Measurements from ENCODE around the gene SMYD3.
"Not testable (repeated sequence)": the region's sequence is repeated elsewhere in the genome, so short reads cannot be mapped to it uniquely, and the experiment has no call there.

SMYD3 gene

DNA sequence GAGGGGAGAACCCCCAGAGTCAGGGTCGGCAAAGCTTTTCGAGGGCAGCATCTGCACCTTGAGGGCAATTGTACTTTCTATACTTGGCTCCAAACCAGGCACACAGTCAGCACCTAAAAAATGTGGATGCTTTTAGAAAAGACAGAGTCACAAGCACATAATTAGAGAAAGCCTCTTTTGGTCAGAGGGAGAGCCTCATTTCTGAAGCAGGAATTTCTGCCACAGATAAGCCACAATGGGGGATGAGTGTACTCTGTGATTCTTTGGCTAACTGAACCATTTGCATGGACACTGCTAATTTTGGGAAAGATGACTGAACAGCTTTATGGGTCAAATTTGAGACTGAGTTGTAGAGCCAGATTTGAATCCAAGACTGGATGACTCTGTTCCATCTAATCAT is 716.6 kb downstream of the SMYD3 start:
- no peak for DNase-seq (ENCODE audit: low read depth in 1 of 2, low spot score in 1 of 2)

DNA sequence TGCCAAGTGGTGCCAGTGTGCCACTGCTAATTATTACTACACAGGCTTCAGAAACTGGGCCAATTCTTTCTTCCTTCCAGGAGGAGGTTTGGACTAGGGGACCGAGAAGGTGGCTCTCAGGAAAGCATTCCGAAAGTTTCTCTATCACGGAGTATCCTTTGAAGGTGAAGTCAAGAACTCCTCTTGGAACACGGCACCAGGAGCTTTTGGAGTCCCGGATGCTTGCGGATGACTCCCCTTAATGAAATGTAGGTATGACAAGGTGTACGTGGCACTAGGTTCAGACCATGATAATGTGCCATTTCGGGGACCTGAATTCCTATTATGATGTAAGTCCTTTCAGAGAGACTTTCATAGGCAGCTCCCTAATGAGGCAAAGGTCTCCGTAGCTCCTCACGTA is 718.2 kb downstream of the SMYD3 start:
- no peak for DNase-seq (ENCODE audit: low read depth in 1 of 2, low spot score in 1 of 2)

- DNase-seq (ENCODE audit: low read depth in 1 of 2, low spot score in 1 of 2) = no peak
These were observed 718.8 kb downstream of the SMYD3 start for GRCh38 chr1:245788269-245788668.

DNA sequence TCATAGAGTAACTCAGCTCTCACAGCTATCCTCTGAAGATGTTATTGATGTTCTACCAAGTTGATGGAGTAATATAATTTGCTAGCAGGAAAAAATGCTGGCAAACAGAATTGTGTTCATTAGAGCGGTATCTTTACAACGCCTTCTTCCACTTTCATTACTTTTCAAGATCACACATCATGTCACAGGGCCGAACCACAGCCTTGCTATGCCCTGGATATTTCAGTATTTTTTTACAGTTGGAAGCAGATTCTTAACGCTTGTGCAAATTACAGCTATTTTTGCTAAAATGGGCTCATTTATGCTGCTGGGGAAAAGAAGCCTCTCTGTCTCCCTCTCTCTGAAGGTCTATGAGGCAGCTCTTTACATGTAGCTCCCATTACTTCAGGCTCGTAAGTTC is 720.1 kb downstream of the SMYD3 start:
- no peak for DNase-seq (ENCODE audit: low read depth in 1 of 2, low spot score in 1 of 2)

GRCh38 chr1:245779797-245780755 is 727.0 kb downstream of the SMYD3 start:
- DNase-seq (ENCODE audit: low read depth in 1 of 2, low spot score in 1 of 2) = no peak

DNA sequence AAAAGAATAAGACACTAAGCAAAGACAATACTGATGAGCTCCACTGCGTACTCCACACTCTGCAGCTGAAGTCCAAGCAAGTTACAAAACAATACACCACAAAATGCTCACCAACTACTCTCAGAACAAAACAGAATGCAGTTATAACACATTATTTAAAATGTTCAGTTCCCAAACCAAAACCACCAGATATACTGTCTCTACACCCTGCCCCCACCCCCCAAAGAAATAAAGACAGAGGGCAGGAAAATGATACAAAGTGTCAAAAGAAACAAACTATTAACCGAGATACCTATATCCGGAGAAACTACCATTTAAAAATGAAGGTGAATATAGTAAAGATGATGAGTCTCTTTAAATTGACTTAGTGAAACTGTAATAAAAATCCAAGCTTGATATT is 729.3 kb downstream of the SMYD3 start:
- DNase-seq (ENCODE audit: low read depth in 1 of 2, low spot score in 1 of 2) = no peak

GRCh38 chr1:245776694-245777332 is 730.3 kb downstream of the SMYD3 start:
- DNase-seq (ENCODE audit: low read depth in 1 of 2, low spot score in 1 of 2) = no peak

GRCh38 chr1:245776139-245776538 is 730.9 kb downstream of the SMYD3 start:
- DNase-seq (ENCODE audit: low read depth in 1 of 2, low spot score in 1 of 2) = no peak

DNA sequence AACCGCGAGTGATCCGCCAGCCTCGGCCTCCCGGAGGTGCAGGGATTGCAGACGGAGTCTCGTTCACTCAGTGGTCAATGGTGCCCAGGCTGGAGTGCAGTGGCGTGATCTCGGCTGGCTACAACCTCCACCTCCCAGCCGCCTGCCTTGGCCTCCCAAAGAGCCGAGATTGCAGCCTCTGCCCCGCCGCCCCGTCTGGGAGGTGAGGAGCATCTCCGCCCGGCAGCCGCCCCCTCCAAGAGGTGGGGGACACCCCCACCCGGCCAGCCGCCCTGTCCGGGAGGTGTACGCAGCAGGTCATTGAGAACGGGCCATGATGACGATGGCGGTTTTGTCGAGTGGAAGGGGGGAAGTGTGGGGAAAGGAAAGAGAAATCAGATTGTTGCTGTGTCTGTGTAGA is 732.1 kb downstream of the SMYD3 start:
- not testable (repeated sequence) for DNase-seq (ENCODE audit: low read depth in 1 of 2, low spot score in 1 of 2)

GRCh38 chr1:245774196-245774595 is 732.9 kb downstream of the SMYD3 start:
- DNase-seq (ENCODE audit: low read depth in 1 of 2, low spot score in 1 of 2) = no peak

DNA sequence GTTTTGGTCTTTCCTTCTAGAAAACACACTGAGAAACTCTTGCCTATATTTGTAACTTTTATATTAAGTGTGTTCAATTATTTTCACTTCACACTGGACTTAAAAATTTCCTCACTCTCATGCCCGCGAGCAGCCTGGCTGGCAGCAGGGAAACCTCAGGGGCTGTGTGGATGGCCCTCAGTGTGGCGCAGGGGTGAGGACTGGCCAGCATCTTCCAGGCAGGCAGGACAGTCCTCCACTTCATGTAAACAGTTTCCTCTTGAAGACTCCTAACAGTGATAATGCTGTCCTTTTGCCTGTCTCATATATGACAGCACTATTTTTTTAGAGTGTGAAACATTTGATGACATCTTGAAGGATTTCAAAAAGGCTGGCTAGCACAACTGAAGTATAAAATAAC is 733.7 kb downstream of the SMYD3 start:
- no peak for DNase-seq (ENCODE audit: low read depth in 1 of 2, low spot score in 1 of 2)

DNA sequence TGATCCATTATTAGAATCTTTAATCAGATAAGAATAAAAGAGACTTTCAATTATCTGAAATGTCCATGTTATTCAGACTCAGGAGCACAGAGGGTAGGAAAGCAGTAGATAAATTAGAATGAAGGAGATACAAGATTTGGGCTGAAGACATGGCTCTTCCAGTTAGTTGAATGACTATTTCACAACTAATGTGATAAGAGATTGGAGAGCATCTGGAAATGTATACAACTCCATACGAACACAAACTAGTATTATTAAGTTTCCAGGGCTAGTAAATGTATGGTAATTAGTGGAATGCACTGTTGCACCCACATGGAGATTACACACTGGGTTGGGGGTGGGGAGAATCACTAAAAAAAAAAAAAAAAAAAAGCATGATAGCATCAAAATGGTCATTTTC is 734.3 kb downstream of the SMYD3 start:
- DNase-seq (ENCODE audit: low read depth in 1 of 2, low spot score in 1 of 2) = no peak

DNA sequence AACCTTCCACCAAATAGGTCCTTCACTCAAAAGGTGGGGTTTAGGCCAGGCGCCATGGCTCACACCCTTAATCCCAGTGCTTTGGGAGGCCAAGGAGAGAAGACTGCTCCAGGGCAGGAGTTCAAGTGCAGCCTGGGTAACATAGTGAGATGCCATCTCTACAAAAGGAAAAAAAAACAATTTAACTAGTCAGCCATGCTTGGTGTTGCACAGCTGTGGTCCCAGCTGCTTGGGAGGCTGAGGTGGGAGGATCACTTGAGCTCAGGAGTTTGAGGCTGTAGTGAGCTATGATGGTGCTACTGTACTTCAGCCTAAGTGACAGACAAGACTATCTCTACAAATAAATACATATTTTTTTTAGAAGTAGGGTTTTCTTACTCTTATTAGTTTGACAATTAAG is 734.8 kb downstream of the SMYD3 start:
- no peak for DNase-seq (ENCODE audit: low read depth in 1 of 2, low spot score in 1 of 2)

DNA sequence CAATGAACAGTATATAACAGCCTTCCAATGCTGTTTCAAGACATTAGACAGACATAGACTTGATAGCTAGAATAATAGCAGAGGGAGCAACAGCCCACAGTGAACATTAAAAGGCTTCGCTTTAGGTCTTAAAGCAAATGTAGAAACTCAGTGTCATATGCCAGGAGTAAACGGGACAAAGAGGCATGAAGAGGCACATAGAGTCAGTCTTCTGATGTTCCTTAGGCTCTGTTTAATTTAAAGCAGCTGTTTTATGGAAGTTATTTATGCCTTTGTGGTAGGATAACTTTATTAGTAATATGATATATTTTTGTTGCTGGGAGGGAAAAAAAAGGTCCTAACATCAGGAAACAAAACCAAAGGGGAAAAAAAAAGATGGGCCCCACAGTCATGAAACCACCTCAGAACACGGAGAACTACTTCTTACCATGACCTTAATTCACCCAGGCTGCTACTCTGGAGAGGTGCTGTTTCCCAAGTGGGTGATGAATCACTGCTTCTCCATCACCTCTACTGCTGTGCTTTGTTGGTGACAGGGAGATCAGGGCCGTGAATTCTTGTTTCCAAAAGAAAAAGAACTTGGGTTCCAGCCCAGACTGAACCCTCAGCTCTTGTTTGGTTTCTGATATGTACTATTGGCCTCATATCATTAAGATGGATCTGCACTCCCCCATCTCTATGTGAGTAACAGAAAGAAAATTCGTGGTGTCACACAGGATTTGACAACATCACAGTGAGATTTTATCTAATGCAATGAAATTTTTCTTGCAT is 735.4 kb downstream of the SMYD3 start:
- DNase-seq (ENCODE audit: low read depth in 1 of 2, low spot score in 1 of 2) = no peak

DNA sequence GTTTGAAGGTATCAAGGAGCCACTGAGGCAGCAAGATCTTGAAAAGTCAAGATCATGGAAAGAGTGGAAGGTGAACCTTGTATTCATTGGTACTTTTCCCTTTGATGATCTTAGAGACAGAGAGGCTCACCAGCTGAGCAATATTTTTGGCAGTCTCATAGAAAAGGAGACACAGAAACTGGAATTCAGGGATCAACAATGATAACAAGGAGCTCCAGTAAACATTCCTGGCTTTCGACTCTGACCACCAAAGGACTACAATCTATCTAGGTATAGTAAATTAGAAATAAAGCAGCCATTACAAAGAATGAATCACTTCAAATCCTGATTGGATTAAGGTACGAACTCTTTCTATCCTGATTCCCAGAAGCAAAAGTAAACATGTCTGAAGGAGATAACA is 736.9 kb downstream of the SMYD3 start:
- no peak for DNase-seq (ENCODE audit: low read depth in 1 of 2, low spot score in 1 of 2)

- DNase-seq (ENCODE audit: low read depth in 1 of 2, low spot score in 1 of 2) = no peak
These were observed 738.5 kb downstream of the SMYD3 start for GRCh38 chr1:245768596-245768995.

- DNase-seq (ENCODE audit: low read depth in 1 of 2, low spot score in 1 of 2) = no peak
These were observed 741.7 kb downstream of the SMYD3 start for GRCh38 chr1:245765230-245766000.

DNA sequence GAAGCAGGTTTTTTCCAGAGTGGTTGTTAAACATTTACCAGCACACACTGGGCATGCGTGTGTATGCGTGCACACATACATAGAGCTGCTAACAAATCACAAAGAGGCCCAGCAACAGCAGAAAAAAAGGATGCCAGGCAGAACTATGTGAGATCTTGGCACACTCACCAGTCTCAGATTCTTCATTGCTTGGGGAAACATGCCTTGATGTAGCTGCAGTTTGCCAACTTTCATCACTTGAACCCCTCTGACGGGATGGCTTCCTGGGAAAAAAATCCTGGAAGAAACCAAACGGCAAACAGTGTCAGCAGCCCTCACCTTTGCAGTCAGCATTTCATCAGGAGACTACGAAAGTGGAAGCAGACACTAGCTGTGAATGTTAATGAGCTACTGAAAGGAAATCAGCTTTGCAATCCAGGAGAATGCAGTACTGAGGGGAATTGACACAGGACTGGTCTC is 743.2 kb downstream of the SMYD3 start:
- DNase-seq (ENCODE audit: low read depth in 1 of 2, low spot score in 1 of 2) = no peak

- no peak for DNase-seq (ENCODE audit: low read depth in 1 of 2, low spot score in 1 of 2)
These were observed 744.6 kb downstream of the SMYD3 start for GRCh38 chr1:245762396-245762910.

DNA sequence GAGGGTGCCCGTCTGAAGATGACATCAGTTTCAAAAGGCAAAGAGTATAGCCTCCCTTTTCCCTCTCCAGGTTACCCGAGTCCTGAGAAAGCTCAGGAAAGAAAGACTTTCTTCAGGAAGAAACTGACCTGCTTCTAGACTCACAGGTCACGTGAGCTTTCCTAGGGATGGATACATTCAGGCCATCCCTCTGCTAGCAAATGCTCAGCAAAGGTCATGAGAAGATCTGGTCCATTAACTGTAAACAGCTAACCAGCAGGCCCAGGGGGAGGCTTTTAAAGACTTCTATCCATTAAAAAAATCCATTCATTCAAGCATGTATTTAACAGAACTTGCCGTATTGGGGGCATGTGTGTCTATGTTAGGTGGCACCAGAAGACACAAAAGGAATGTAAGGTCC is 746.8 kb downstream of the SMYD3 start:
- no peak for DNase-seq (ENCODE audit: low read depth in 1 of 2, low spot score in 1 of 2)

Data from activated CD4-positive, alpha-beta T cell treated with anti-CD3 and anti-CD28 coated beads, Interleukin-2, amount 50 U/mL, for 24 hours (primary cell).